ENCODE data around the gene RNU1-4.

DNA sequence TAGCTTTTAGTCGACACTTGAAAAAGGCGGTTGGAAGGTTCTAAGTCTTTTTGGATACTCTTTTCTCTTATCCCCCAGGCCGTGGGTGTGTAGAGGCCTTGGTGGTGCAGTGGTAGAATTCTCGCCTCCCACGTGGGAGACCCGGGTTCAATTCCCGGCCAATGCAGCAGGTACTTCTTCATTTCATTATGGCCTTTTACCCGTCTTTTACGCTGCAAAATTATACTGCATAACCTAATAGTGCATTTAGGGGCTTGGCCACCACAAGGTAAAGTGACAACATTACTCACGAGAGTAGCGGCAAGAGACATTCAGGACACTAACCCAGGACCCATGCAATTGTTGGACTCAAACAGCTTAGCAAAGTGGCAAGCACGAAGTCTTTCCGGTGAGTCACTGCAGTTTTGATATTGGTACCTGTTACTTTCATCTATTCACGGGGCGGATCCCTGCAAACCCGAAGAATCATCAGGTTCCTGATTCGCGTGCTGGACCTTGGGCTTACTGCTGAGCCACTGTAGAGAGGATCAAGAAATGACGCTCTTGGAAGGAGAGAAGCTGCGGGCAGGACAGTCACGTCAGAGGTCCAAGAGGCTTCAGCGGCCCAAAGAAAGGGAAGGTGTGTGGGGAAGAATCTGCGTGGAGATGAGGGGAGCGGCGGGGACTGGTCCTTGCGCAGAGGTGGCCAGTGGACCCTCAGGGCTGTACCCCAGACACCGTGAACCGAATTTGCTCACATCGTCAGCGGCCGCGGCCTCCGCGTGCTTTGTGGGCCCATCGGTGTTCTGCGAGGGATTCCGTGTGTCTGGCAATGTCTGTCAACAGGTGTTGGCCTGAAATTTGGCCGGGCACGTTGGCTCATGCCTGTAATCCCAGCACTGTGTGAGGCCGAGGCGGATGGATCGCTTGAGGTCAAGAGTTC is 12.9 kb upstream of the RNU1-4 start:
- TF ChIP-seq RELA (CRISPR knock-in tag; IDR thresholded peaks at IDR 0.05), result no peak
- TF ChIP-seq, protein P1, sequence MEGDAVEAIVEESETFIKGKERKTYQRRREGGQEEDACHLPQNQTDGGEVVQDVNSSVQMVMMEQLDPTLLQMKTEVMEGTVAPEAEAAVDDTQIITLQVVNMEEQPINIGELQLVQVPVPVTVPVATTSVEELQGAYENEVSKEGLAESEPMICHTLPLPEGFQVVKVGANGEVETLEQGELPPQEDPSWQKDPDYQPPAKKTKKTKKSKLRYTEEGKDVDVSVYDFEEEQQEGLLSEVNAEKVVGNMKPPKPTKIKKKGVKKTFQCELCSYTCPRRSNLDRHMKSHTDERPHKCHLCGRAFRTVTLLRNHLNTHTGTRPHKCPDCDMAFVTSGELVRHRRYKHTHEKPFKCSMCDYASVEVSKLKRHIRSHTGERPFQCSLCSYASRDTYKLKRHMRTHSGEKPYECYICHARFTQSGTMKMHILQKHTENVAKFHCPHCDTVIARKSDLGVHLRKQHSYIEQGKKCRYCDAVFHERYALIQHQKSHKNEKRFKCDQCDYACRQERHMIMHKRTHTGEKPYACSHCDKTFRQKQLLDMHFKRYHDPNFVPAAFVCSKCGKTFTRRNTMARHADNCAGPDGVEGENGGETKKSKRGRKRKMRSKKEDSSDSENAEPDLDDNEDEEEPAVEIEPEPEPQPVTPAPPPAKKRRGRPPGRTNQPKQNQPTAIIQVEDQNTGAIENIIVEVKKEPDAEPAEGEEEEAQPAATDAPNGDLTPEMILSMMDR (CRISPR knock-in tag; IDR thresholded peaks at IDR 0.05), result no peak
